Stimulated activated CD4-positive, alpha-beta T cell treated with anti-CD3 and anti-CD28 coated beads, TNF-alpha, amount 100 ng/mL, for 4 hours (primary cell): Measurements from ENCODE around the gene COMMD4.
"Not testable (repeated sequence)": the region's sequence is repeated elsewhere in the genome, so short reads cannot be mapped to it uniquely, and the experiment has no call there.

Experiments used
- DNase-seq, 3 experiments: peaks; one replicate each; pipeline ENCODE4 v3.0.0-alpha.2; 2020; ENCODE audit warnings: low read depth in 3 of 3

COMMD4 gene

DNA sequence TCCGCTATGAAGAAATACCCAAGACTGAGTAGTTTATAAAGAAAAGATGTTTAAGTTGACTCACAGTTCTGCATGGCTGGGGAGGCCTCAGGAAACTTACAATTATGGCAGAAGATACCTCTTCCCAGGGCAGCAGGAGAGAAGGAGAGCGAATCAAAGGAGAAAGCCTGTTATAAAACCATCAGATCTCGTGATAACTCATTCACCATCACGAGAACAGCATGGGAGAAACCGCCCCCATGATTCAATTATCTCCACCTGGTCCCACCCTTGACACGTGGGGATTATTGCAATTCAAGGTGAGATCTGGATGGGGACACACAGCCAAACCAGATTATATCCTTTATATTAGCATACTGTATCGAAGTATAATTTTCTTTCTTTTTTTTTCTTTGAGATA, 3.8 kb upstream of the COMMD4 start:
- not testable (repeated sequence) for DNase-seq

GRCh38 chr15:75333654-75334419, 2.0 kb upstream of the COMMD4 start:
- not testable (repeated sequence) for DNase-seq

GRCh38 chr15:75335313-75335704, 554 bp upstream of the COMMD4 start:
- no peak for DNase-seq

DNA sequence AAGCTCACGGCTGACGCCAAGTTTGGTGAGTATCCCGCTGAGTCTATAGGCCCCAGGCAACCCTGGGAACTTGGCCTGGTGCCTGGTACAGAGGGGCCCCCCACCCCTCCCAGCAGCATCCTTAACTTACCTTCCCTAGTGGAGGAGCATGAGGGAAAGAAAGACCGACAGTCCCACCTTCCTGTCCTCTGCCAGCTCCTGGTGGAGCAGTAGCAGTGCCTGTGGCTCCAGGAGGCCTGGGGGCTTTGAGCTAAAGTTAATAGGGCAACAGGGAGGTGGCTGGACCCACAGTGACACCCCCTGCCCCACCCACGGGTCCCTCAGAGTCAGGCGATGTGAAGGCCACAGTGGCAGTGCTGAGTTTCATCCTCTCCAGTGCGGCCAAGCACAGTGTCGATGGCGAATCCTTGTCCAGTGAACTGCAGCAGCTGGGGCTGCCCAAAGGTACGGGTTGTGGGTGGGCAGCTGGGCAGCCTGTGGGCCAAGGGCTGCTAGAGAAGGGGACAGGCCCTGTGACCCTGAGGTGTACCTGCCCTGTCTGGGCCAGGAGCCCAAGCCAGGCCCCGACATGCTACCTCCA, 2.9 kb downstream of the COMMD4 start:
- DNase-seq = no peak

- DNase-seq = no peak
Measured at GRCh38 chr15:75339531-75340240, 3.8 kb downstream of the COMMD4 start.

- no peak for DNase-seq
Measured at GRCh38 chr15:75342221-75342620, 6.4 kb downstream of the COMMD4 start.

DNA sequence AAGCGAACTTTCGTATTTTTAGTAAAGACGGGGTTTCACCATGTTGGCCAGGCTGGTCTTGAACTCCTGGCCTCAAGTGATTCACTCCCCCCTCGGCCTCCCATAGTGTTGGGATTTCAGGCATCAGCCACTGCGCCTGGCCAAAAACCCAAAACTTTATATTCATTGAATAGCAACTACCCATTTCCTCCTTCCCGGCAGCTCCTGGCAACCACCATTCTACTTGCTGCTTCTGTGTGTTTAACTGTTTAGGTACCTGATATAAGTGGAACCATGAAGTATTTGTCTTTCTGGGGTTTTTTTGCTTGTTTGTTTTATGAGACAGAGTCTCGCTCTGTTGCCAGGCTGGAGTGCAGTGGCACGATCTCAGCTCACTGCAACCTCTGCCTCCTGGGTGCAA, 8.1 kb downstream of the COMMD4 start:
- DNase-seq = not testable (repeated sequence)

DNA sequence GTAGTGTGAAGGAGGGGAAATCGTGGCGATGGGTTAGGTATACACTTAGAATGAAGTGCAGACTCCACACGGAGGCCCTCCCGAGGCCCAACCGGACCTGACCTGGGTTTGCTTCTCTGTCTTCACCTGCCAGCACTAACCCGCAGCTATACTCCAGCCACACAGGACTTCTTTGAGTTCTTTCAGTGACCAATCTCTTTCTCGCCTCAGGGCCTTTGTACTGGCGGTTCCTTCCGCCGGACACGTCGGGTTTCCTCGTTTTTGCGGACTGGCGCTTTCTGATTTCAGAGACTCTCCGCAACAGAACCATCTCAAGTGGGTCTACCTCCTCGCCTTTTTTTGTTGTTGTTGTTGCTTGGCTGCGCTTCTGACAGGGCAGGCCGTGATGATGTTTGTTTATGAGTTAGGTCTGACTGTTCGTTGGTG, 10.9 kb downstream of the COMMD4 start, which contains the start of gene NEIL1:
Gene NEIL1 (plus strand): TSS at position 244 of the 426 bp plus-strand sequence. CDS start 1,867 bp downstream, outside the sequence.
- DNase-seq = no peak

DNA sequence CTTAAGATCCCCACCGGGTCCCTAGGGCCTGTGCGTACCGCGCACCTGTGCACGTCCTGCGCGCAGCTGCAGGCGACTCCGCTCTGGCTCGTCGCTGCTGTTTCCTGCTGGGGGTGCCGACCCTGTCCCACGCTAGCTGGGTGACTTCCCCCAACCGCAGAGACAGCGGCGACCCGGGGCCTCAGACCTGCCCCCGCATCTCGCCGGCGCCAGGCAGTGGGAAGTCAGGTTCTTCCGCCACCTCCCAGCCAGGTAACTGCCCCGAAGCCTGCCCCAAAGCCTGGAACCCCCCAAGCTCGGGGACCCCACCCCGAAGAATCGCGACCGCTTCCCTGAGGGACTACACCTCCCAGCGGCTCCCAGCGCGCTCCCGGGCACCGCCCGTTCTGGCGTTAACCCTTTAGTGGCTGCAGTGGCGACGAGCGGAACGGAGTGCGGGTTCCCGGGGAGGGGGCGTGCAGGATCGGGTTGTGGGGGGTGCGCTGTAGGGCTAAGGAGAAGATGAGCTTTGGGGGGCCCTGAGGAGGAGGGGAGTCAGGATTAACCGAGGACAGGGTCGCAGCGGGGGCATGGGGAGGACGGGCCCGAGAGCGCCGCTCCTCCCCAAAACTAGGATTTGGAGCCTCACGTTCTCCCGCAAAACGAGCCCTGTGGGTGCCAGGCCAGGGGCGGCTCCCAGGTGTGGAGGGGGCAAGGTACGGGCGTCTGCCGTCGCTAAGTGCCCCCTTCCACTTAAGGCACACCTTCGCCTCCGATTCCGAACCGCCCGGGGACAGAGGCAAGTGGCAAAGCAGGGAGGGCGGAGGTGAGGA, 11.6 kb downstream of the COMMD4 start:
- DNase-seq = peak in 2 of 3 experiments; percentile 33 to 38

DNA sequence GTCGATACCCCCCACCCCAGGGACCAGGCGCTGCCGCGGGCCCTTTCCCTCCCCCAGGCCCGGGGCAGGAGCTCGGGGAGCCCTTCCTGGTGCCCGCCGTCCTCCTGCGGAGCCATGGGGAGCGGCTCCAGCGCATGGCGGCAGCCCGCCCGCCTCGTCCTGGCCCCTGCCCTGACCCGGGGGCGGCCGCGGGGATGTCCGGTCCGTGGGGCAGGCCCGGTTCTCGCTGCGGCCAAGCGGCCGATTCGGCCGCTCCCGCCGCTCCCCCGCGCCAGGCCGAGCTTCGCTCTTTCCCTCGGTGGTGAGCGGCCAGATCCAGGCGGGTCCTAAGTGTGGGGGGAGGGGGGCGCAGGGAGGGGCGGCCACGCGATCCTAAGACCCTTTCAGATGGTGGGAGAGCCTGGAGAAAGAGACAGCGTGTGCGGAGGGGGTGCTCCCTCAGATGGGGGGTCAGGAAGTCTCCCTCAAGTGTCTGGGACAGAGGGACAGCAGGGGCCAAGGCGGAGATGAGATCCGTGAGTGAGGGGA, 12.2 kb downstream of the COMMD4 start:
- no peak for DNase-seq

- DNase-seq = no peak
Measured at GRCh38 chr15:75348562-75349350, 12.9 kb downstream of the COMMD4 start.

GRCh38 chr15:75349351-75349669, 13.4 kb downstream of the COMMD4 start:
- not testable (repeated sequence) for DNase-seq

DNA sequence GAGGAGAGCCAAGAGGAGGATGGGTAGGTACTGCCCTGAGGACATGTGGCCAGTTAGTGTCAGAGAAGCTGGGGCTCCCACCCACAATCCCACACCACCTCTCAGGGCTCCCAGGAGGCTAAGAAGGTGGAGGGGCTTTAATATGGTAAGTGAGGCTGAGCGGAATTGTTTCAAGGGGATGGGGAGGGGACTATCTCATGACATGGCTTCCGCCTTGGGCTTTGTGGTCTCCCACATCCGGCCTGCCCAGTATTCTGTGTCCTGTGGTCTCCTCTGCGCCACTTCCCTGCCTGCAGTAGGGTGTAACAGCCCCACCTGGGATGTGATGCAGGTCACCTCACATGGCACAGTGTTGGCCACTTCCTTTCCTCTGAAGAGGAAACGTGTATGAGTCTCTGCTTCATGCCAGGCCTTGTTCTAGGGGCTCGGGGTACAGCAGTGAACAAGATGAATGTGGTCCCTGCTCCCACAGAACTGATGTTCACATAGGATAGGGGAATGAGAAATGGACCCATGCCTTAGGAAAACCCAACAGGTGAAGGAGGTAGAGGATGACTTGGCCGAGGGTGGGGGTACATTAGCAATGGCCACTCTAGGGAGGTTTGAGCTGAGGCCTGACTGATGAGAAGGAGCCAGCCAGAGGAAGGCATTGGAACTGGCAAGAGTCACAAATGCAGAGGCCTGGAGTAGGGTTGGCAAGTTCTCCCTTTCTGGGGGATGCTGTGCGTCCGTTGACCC, 14.2 kb downstream of the COMMD4 start:
- DNase-seq = peak in 1 of 3 experiments; percentile 34

GRCh38 chr15:75350601-75351361, 14.9 kb downstream of the COMMD4 start:
- no peak for DNase-seq

DNA sequence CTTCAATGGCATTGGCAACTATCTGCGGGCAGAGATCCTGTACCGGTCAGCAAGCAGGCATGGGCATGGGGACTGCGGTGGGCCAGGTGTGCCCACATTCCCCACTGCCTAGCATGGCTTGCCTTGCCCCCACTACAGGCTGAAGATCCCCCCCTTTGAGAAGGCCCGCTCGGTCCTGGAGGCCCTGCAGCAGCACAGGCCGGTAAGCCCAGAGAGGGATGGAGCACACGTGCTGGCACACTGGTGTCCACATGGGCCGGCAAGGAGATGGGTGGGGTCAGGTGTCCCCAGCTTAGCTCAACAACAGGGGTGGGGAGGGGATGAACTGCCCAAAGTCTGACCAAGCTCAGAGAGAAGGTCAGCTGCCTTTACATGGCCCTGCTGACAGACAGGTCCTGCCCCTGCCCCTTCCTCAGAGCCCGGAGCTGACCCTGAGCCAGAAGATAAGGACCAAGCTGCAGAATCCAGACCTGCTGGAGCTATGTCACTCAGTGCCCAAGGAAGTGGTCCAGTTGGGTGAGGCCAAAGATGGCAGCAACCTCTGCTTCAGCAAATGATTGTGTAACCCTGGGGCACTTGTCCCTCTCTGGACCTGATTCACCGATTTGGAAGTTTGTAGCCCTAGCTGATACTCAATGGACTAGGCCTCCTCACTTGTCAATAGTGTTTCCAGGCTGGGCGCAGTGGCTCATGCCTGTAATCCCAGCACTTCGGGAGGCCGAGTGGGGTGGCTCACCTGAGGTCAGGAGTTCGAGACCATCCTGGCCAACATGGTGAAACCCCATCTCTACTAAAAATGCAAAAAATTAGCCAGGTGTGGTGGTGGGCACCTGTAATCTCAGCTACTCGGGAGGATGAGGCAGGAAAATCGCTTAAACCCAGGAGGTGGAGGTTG, 16.6 kb downstream of the COMMD4 start:
- DNase-seq = no peak

DNA sequence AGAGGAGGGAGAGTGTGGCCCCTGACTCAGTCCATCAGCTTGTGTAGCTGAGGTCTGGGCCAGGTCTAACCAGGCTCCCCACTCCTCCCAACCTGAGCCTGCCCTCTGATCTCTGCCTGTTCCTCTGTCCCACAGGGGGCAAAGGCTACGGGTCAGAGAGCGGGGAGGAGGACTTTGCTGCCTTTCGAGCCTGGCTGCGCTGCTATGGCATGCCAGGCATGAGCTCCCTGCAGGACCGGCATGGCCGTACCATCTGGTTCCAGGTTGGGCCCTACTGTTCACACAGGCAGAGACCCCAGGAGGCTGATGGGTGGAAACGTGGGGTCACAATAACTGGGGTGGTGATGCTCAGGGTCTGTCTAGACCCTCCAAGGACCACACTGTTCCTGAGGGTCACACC, 17.7 kb downstream of the COMMD4 start:
- no peak for DNase-seq

- DNase-seq = no peak
Measured at GRCh38 chr15:75354454-75354853, 18.6 kb downstream of the COMMD4 start.

DNA sequence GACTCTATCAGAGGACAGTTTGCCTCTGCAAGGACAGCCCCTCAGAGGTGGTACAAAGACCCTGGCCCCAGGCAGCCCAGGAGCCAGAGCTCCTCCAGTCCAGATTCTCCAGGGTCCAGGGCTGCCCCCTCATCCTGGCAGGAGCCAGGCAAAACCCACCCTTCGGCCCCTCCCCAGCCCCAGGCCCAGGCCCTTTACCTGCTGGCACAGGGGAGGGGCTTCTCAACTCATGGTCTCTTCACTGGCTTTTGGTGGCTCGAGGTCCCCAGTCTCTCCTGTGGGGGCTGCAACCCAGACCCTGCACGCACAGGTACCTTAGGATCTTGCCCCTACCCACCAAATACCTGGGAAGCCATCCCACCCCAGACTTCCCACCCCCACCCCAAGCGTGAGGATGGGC, 19.5 kb downstream of the COMMD4 start:
- DNase-seq = no peak
